GM12865 (cell line): ENCODE measurements around the gene XPO4.
"Not testable (repeated sequence)": the region's sequence is repeated elsewhere in the genome, so short reads cannot be mapped to it uniquely, and the experiment has no call there.

Source experiments
- DNase-seq: peaks from one replicate; pipeline ENCODE4 v3.0.0; 2010; ENCODE audit warnings: low read depth
- H3K4me3 ChIP-seq: 2 replicates; pipeline ENCODE4 v1.5.1; 2011; ENCODE audit warnings: mild to moderate bottlenecking, low read depth, low read length, control low read depth
- CTCF ChIP-seq: IDR thresholded peaks from 2 replicates; pipeline ENCODE4 v1.5.1; 2011; ENCODE audit warnings: low read length, control low read depth, low read depth, inconsistent platforms; ENCODE audit not compliant: insufficient read depth; ENCODE audit errors: missing control alignments

The XPO4 gene

GRCh38 chr13:20927596-20928257, 25.2 kb upstream of the XPO4 start:
- DNase-seq: no peak
- no peak for TF ChIP-seq CTCF

GRCh38 chr13:20925395-20925790, 22.8 kb upstream of the XPO4 start:
- not testable (repeated sequence) for DNase-seq, H3K4me3 ChIP-seq

More at GRCh38 chr13:20927596-20928257, 25.2 kb upstream of the XPO4 start:
- H3K4me3 ChIP-seq: no peak overlapping the region

- peak; percentile 73 for TF ChIP-seq CTCF
- H3K4me3 ChIP-seq: no peak overlapping the region
- DNase-seq: peak; percentile 86
Measured at GRCh38 chr13:20924758-20925394, 22.3 kb upstream of the XPO4 start.

GRCh38 chr13:20923272-20923671, 20.7 kb upstream of the XPO4 start:
- no peak for DNase-seq
- H3K4me3 ChIP-seq: no peak overlapping the region
- TF ChIP-seq CTCF: no peak

GRCh38 chr13:20921572-20921971, 19.0 kb upstream of the XPO4 start:
- DNase-seq: no peak
- no peak overlapping the region for H3K4me3 ChIP-seq
- no peak for TF ChIP-seq CTCF

- DNase-seq, H3K4me3 ChIP-seq: not testable (repeated sequence)
Measured at GRCh38 chr13:20915676-20916075, 13.1 kb upstream of the XPO4 start.

- no peak overlapping the region for H3K4me3 ChIP-seq
- no peak for TF ChIP-seq CTCF
- no peak for DNase-seq
Measured at GRCh38 chr13:20911037-20911436, 8.5 kb upstream of the XPO4 start.

GRCh38 chr13:20908714-20909497, 6.4 kb upstream of the XPO4 start:
- DNase-seq: no peak
- no peak for TF ChIP-seq CTCF
- no peak overlapping the region for H3K4me3 ChIP-seq
